Measurements from ENCODE around the gene ROCK1. TPM values are rescaled to one million over a fixed set of nuclear protein-coding genes. Genes with fewer than 3 reads are reported as not detected.

The ROCK1 gene
- total and polyA plus RNA-seq, 9 of the 15 experiments (the other 6 are each of a cell fraction or from before 2014, with no cell fraction given) = 7.4 to 28.6 (median 17.7) TPM

- 0 out of 4 replicates have a peak, but pooled peaks of 1 of the 2 experiments have one; percentile 17 for TF ChIP-seq MLLT1 (IDR thresholded peaks at IDR 0.05)
- peak; percentile 15 for TF ChIP-seq NEUROD1 (IDR thresholded peaks at IDR 0.05; ENCODE audit: borderline replicate concordance, low read depth, low read length, partially characterized antibody)
- TF ChIP-seq UBTF (IDR thresholded peaks at IDR 0.05; ENCODE audit: borderline replicate concordance in 1 of 2, low read depth in 2 of 2, low read length in 2 of 2) = peak; percentile 98
- TF ChIP-seq PHB (CRISPR knock-in tag; IDR thresholded peaks at IDR 0.05) = 0 out of 2 replicates have a peak, but pooled peaks have one; percentile 59
- TF ChIP-seq TAF7 (tag; IDR thresholded peaks at IDR 0.05) = peak; percentile 59
- peak; percentile 73 for TF ChIP-seq ZFX (CRISPR knock-in tag; IDR thresholded peaks at IDR 0.05)
- 0 out of 4 replicates have a peak, but pooled peaks of 1 of the 2 experiments have one; percentile 27 for TF ChIP-seq MNT (conservative IDR thresholded peaks at IDR 0.05)
- TF ChIP-seq TBP (optimal IDR thresholded peaks at IDR 0.05; ENCODE audit: low read depth, low read length) = peak; percentile 60
- peak; percentile 63 for TF ChIP-seq CHD1 (IDR thresholded peaks at IDR 0.05; ENCODE audit: low read length)
- TF ChIP-seq TRIM24 (IDR thresholded peaks at IDR 0.05) = no peak
- peak; percentile 61 for TF ChIP-seq PHF8 (IDR thresholded peaks at IDR 0.05; ENCODE audit: borderline replicate concordance, low read length)
- 0 out of 2 replicates have a peak, but pooled peaks have one; percentile 13 for TF ChIP-seq LARP7 (IDR thresholded peaks at IDR 0.05)
- TF ChIP-seq GABPB2 (CRISPR knock-in tag; conservative IDR thresholded peaks at IDR 0.05) = no peak
- TF ChIP-seq POLR2A (conservative IDR thresholded peaks at IDR 0.05) = peak; percentile 65
- TF ChIP-seq ARID4B (CRISPR knock-in tag; IDR thresholded peaks at IDR 0.05) = no peak
- TF ChIP-seq TFAP4 (CRISPR knock-in tag; IDR thresholded peaks at IDR 0.05; ENCODE audit: borderline replicate concordance) = peak; percentile 51; the same call in 1 of the 2 replicates
- peak; percentile 59 for TF ChIP-seq SUPT5H (IDR thresholded peaks at IDR 0.05)
Observed at GRCh38 chr18:21111346-21112139, at the start of gene ROCK1 (continued).
